Posterior cingulate gyrus (tissue), 11 donors: ENCODE measurements around the gene NEURL1.

Source experiments
- DNase-seq, 10 donors: peaks; one replicate each; pipeline versions ENCODE4 v3.0.0 to v3.0.0-alpha.2; 2020 to 2021; ENCODE audit warnings: mixed read lengths in 3 of 10
- intact Hi-C: fragments of 100-400 bp; cut with DNase I; formaldehyde crosslinking; loops from one replicate; pipeline ENCODE4 v1.15.1; 2023

NEURL1 gene

DNA sequence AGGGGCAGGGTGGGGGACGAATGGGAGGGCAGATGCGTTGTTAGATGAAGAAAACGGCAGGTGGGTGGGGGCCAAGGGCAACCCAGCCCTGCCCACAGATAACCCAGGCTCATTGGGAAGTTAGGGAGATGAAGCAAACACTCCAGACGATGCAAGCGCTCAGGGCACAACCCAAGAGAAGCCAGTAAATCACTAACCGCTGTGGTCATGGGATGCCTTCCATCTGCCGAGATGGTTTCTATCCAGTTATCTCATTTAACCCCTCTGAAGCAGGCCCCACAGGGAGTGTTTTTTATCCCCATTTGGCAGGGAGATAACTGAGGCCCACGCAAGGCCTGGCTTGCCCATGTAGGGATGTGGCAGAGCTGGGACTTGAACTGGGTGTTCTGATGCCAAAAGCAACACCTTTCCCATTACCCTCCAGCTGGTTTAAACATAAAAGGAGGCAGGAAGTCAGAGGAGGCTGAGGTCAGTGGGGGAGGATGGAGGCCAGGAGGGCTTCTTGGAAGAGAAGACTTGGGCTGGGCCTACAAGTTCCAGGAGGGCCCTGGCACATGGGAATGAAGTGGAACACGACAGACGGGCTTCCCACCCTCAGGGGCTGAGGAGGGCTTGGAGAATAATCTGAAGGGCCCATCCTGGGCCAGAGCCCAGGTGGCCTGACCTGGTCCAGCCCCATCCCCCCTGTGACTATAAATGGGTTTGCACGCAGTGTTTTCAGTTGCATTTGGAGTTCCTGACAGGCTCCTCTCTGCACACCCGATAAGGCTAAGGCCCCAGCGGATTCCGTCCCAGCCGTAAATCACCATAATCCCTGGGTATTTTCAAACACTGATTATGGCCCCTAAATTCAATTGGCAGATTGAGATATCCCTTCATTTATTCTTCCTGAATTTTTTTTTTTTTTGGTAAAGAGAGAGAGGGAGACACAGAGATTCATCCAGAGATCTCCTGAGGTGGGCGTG is 80.9 kb downstream of the NEURL1 start:
- intact Hi-C loops, result no loop called here

DNA sequence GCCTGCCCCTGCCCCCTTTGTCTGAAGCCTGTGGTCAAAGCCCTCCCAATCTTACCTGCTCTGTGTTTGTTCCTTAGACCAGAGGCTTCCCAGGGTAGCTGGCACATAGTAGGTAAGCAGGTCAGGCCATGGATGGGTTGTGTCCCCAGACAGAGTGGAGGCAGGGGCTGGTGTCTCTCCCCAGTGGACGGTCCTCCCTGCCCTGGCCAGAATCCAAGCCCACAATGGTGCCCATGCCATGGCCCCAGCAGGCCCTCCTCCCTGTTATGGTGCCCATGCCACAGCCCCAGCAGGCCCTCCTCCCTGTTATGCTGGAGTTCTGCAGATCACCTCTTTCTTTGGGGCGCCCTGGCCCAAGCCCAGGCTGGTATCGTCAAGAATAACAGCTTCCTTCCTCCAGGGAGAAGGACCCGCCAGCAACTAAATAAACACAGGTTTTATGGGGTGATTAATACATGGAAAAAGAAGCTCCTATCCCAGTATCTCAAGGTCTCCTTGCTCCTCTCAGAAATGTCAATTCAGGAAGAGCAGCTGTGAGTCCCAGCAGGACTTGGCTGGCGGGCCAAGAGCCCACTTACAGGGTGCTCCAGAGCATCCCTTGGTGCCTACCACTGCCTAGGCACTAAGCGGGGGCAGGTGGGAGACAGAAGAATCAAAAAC is 82.0 kb downstream of the NEURL1 start:
- peak in 2 of 10 donors; percentile 67 to 83 for DNase-seq
- intact Hi-C loops, result no loop called here

More for the DNA sequence above, 80.9 kb downstream of the NEURL1 start:
- peak in 2 of 10 donors; percentile 51 to 55 for DNase-seq

DNA sequence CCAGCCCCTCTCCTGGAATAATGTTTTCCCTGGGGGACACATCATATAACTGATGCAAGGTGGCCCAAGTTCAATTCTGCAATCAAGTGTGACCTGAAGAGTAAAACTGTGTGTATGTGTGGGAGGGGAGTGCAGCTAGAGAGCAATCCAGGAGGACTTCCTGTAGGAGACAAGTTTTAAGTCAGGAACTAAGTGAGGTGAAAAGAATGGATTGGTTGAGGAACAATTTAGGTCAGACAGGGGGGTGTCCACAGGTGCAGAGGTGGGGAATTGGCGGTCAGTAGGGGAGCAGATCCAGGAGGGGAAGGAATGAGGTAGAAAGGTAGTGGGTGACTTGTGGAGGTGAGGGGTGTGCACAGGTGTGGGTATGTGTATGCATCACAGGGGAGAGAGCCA is 82.6 kb downstream of the NEURL1 start:
- intact Hi-C loops, result no loop called here
- peak in 2 of 10 donors; percentile 6 to 12 for DNase-seq

DNA sequence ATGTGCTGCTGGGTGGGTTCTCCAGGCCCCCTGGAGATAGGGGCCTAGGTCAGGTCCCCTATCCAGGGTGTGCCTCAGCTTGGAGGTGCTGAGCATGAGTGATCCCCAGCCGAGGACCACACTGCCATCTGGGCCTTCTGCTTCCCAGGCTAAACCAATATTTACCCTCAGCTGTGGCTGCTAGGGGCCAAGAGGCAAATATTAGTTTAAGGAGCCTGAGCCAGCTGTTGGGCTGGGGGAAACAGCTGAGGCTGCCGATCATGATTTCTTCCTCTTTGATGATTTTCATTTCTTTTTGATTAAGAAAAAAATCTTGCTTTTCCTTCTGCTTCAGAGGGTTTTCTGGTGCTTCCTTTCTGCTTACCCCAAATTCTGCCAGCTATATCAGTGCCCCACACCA is 83.4 kb downstream of the NEURL1 start:
- peak in 1 of 10 donors; percentile 20 for DNase-seq
- intact Hi-C loops, result no loop called here

DNA sequence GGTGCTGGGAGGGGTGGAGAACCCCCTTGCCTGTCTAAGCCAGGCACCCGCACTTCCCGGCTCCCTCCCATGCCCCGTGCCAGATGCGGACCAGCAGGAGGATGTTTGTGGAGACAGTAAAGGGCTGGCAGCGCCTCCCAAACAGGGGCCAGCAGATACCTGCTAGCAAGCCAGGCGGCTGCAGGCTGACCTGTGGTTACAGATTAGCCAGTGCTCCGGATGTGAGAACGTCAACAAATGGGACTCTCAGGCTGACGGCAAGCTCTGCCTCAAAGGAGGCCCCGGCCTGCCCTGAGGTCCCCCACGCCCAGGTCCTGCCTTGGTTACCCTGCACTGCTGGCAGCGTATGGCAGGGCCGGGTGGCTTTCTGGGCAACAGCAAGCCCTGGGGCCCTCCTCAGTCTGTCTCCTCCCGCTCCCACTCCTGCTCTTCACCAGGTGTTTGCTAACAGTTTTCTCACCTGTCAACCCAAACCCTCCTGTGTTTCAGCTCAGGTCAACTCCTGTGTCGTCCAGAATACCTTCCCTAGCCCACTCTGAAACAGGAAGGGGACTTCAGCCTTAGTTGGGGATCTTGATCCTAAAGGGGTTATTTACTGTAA is 85.4 kb downstream of the NEURL1 start:
- DNase-seq, result peak in 2 of 10 donors; percentile 77 to 79
- intact Hi-C loops, result no loop called here

DNA sequence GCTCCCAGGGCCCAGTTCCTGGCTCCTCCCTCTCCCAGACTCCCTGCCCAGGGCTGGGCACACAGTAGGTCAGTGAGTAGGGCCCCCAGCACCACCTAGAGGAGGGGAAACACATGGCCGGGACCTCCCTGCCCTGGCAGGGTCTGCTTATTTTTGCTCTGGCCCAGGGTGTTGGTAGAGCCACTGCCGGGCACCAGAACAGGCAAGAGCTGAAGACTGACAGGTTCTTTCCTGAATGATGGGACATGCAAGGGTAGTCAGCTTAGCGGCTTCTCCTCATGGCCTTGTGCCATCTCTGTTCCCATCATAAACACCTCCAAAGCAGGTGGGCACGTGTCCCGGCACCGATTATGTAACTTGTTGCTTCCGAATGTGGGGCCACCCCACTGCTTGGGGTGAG is 86.5 kb downstream of the NEURL1 start:
- intact Hi-C loops, result no loop called here
- DNase-seq, result peak in 2 of 10 donors; percentile 48 to 51

DNA sequence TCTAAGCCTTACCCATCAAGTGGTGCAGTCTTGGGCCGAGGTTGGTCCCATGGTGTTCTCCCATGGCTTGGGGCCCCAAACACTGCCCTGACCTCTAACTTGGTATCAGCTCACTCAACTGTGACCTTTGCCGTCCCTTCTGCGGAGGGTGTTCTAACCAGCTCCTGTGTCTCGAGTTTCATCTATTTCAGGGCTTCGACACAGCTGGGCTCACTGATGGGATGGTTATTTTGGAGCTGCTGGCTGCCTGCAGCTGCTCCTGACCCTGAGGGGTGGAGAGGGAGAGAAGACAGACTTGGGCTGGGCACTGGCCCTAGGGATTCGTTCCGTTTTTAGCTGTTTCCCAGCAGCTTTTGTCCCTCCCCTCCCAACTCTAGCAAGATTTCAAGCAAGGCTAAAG is 86.9 kb downstream of the NEURL1 start:
- intact Hi-C loops, result no loop called here
- peak in 2 of 10 donors; percentile 29 to 76 for DNase-seq

DNA sequence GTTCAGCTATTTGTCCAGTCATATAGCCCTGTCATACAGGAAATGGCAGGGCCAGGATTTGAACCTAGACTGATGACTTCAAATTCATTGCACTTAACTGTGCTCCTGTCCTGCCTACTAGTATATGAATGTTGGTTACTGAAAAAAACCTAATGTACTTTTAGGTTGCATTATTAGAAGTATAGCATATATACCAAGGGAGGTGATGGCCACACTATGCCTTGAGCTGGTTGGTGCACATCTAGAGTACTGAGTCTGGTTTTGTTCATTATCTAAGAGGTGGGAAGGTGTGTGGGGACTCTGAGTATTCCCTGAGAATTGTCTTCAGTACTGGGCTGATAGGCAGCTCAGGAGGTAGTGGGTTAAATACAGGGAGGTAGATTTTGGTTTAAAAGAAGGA is 88.0 kb downstream of the NEURL1 start:
- DNase-seq, result no peak
- intact Hi-C loops, result no loop called here

DNA sequence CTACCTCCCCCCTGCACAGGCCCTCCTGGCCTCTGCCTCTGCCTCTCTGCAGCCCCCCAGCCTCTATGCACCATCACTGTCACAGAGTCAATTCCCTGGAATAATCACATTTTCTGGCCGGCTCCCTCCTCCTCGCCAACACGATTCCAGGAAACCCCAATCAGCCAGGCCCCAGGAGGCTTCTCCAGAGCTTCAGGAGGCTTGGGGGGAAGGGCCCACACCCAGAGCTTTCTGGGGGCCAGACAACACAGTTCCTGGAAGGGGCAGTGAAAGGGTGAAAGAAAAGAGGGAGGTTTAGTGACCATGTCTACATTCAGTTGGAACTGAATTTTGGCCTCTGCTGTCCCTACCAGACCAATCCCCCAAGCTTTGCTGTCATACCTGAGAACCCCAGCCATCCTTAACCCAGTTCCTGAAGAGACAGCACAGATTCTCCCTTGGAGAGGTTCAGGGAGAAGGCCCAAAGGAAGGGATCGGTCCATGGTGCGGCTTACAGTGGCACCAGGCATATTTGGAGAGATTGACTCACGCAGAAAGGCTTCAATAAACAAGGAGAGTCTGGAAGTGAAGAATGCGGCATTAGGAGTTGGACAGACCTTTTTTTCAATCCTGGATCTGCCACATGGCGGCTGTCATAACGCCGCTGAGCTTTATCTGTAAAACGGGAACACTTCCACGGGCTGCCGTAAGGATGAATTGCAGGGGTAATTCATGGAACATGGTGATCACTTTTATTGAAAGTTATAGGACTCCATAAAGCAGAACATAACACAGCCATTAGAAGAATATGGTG is 89.0 kb downstream of the NEURL1 start:
- intact Hi-C loops, result no loop called here
- DNase-seq, result peak in 2 of 10 donors; percentile 48 to 70

DNA sequence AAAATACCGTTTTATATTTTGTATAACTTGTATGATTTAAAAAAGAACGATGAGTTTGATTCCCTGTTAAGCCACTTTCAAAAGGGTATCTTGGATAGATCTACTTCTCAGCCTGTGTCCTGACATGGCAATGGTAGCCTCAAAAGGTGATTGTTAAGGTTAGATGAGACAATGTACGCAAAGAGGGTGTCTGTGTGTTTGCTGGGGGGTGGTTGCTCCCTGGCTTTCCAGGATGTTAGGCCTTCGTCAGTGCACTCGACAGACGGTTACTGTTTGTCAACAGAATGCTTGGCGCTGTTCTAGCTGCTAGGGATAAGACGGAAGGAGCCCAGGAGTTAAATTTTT is 90.3 kb downstream of the NEURL1 start:
- intact Hi-C loops, result no loop called here
- no peak for DNase-seq

DNA sequence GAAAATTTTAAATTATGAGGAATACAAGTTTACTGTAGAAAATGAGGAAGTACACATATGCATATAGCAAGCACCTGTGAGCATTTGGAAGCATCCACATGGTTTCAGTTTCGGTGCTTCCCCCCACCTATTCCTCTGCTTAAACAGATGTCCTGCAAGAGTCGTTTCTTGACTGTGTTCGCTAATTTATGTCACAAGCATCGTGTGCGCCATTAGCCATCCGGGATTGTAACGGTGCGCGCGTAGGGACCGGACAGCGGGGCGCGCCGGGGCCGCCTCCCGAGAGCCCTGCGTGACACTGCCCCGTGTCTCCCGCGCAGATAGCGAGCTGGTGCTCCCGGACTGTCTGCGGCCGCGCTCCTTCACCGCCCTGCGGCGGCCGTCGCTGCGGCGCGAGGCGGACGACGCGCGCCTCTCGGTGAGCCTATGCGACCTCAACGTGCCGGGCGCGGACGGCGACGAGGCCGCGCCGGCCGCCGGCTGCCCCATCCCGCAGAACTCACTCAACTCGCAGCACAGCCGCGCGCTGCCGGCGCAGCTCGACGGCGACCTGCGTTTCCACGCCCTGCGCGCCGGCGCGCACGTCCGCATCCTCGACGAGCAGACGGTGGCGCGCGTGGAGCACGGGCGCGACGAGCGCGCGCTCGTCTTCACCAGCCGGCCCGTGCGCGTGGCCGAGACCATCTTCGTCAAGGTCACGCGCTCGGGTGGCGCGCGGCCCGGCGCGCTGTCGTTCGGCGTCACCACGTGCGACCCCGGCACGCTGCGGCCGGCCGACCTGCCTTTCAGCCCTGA is 90.9 kb downstream of the NEURL1 start:
- peak in 2 of 10 donors; percentile 49 to 88 for DNase-seq
- intact Hi-C loops, result no loop called here

DNA sequence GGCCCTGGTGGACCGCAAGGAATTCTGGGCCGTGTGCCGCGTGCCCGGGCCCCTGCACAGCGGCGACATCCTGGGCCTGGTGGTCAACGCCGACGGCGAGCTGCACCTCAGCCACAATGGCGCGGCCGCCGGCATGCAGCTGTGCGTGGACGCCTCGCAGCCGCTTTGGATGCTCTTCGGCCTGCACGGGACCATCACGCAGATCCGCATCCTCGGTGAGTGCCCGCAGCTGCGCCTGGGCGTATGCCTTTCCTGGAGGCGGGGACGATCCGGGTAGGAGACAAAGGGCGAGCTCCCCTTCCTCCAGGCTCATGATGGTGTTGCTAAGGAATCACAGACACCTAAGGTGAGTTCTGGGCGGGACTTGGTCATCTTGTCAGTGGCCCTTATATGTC is 91.5 kb downstream of the NEURL1 start:
- DNase-seq, result peak in 1 of 10 donors; percentile 74
- intact Hi-C loops, result no loop called here

DNA sequence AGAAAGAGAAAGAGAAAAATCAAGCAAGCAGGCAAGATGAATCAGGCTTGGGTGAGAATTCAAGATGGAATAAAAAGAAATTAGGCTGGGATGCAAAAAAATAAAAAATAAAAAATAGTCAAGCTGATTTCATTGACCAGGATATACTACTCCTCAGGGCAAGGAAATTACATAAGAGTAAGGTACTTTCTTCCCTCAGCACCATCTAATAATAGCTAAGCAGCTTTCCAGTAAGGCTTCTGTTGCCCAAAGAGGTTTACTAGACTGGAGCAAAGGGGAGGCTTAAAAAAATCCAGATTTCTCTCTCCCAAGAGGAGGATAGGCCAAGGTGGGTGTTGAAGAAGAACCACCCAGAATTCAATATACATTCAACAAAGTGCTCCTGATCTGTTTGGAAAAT is 93.6 kb downstream of the NEURL1 start:
- DNase-seq, result no peak

DNA sequence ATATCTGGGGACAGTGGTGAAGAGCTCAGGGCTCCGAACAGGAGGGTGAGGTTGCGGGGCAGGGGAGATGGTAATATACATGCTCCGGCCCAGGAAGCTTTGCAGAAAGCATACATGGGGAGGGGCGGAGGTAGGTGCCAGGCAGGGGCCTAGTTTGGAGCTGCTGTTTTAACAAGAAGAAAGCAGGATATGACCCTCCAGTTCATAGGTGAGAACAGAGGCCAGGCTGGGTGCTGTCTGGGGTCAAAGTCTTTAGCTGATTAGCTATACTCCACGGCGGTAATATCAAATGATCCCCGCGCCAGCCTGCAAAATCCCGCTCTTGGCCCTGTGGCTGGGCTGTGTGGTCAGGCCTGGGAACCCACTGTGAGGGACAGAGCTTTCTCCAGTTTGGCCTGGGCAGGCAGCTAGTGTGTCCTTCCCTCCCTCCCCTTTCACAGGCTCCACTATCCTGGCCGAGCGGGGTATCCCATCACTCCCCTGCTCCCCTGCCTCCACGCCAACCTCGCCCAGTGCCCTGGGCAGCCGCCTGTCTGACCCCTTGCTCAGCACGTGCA is 95.6 kb downstream of the NEURL1 start:
- peak in 2 of 10 donors; percentile 55 to 73 for DNase-seq

More for the DNA sequence above, 93.6 kb downstream of the NEURL1 start:
- intact Hi-C loops, result no loop called here

DNA sequence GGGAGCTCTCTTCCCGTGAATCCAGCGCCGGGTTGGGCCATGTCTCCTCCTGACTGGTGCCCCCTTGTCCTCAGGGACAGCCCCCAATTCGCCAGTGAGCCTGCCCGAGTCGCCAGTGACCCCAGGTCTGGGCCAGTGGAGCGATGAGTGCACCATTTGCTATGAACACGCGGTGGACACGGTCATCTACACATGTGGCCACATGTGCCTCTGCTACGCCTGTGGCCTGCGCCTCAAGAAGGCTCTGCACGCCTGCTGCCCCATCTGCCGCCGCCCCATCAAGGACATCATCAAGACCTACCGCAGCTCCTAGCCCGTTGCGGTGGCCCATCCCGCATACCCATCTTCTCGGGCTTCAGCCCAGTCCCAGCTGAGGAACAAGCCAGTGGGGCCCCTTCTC is 96.6 kb downstream of the NEURL1 start:
- intact Hi-C loops, result no loop called here
- peak in 2 of 10 donors; percentile 65 to 78 for DNase-seq

More for the DNA sequence above, 95.6 kb downstream of the NEURL1 start:
- intact Hi-C loops, result no loop called here

DNA sequence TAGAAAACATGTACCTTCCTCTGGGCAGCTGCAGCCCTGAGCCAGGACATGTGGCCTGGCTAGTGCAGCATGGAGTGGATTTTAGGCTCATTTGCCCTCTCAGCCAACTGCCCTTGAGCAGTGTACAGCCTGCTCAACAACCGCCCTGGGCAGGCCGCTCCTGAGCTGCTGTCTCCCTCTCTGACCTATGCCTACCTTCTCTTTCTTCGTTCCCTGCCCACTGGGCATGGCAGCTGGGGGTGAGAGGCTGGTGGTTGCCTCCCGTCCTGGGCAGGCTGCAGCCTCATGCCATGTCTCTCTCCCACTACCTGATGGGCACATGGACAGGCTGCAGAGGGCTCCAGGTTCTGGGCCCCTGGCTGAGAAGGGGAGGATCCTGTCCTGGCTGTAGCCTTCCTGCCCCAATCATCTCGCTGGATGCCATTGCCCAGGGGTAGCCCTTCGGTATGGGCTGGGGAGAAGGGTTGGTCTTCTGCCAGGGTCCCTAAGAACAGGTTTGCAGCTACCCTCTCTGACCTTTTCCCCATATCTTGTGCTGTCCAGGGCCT is 97.3 kb downstream of the NEURL1 start:
- peak in 2 of 10 donors; percentile 60 to 62 for DNase-seq
- intact Hi-C loops, result no loop called here

DNA sequence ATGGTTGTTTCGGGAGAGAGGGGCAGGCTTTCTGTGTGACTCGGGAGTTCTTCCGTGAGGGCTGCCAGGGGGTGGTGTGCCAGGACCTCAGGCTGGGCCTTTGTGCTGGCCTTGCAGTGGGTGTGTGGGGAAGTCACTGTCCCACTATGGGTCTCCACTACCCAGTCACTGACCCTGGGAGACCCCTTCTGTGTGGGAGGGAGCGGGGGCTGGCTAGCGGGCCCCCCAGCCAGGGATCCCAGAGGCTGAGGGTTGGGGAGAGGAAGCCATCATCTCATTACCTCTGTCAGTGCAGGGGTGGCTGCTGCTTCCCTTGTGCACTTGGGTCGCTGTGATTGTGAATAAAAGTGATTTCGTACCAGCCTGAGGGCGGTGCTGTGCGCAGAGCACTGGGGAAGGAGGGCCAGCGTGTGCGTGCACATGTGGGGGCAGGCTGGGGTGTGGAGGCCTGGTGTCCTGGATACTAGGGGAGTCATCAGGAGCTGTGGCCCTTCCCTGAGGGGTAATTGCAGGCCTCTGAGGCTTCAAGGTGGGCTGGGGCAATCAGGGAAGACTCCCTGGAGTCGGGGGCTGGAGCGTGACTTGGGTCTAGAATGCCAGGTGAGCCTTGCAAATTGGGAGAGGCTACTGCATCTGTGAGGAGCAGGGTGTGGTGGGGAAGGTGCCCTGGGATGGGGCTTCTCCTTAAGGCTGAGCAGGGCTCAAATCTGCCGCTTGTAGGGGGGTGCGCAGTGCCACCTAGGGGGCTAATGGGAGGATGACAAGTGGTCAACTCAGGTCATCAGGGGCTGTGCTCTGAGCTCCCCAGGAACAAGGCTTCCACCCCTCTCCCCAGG is 98.9 kb downstream of the NEURL1 start:
- DNase-seq, result peak in 5 of 10 donors; percentile 44 to 92 (median 87)
- intact Hi-C loops, result no loop called here

DNA sequence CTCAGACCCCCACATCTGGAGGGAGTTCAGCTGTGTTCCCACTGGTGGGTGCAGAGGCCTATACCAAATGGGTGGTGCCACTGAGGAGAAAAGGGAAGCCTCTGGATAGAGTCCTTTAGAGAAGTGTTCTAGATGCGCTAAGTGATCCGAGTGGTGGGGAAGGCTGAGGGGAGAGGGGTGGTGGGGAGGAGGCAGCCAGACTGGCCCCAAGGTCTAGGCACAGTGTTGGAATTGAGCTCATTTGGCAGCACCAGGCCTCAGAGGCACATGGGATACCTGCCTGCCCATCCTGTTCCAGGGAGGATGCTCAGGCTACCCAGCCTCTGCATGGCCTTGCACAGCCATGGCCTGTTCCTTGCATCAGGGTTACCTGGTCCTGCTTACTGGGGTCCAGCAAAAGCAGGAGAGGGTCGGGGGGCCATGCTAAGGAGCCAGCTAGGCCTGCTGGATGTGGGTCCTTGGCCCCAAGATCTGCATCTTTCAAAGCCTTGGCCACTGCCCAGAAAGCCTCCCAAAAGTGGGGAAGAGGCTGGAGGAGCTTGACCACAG is 99.6 kb downstream of the NEURL1 start:
- peak in 2 of 10 donors; percentile 58 to 67 for DNase-seq
- intact Hi-C loops, result no loop called here
